Measurements from ENCODE around the gene HIF1AN. TPM values are rescaled to one million over a fixed set of nuclear protein-coding genes. Genes with fewer than 3 reads are reported as not detected.

HIF1AN gene
- total and polyA plus RNA-seq, 7 donors, result 15.6 to 116 (median 64.0) TPM

- H3K27me3 ChIP-seq (ENCODE audit: insufficient read depth in 3 of 3, low read length in 2 of 3), result peaks cover 0 to 19% (median 8%) of the 10 kb centered on the region in 3 donors
- 9 to 14% (median 13%) methylated on average over 1 of the region's 1 CpG for WGBS, 3 donors
Observed at GRCh38 chr10:100586959-100587358, 51.2 kb downstream of the HIF1AN start.

DNA sequence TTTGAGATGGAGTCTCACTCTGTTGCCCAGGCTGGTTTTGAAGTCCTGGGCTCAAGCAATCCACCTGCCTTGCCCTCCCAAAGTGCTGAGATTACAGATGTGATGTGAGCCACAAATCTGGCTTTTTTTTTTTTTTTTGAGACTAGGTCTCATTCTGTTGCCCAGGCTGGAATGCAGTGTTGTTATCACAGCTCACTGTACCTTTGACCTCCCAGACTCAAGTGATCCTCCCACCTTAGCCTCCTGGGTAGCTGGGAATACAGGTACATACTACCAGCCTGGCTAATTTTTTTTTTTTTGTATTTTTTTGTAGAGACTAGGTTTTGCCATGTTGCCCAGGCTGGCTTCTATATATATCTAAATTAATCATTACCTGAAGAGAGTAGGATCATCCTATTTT, 62.4 kb downstream of the HIF1AN start:
- H3K9me3 ChIP-seq, result no peaks in the 10 kb centered on the region
- H3K27me3 ChIP-seq (ENCODE audit: insufficient read depth in 3 of 3, low read length in 2 of 3), result peaks cover 3 to 58% (median 9%) of the 10 kb centered on the region in 3 donors
- ATAC-seq (no peak), DNase-seq (no peak)
- no peak overlapping the region for H3K4me3 ChIP-seq
- H3K27ac ChIP-seq, result no peak overlapping the region
- no peak for TF ChIP-seq CTCF (IDR thresholded peaks at IDR 0.05)
- H3K36me3 ChIP-seq (ENCODE audit: insufficient read depth in 1 of 2, low read depth in 1 of 2), result no peaks in the 10 kb centered on the region
- intact Hi-C loops (cut with DNase I), result no loop called here
- H3K4me1 ChIP-seq, result no peaks in the 10 kb centered on the region

More at GRCh38 chr10:100586959-100587358, 51.2 kb downstream of the HIF1AN start:
- DNase-seq (no peak), ATAC-seq (no peak)
- H3K9me3 ChIP-seq, result no peaks in the 10 kb centered on the region
- no peak overlapping the region for H3K27ac ChIP-seq
- TF ChIP-seq CTCF (IDR thresholded peaks at IDR 0.05), result no peak
- H3K36me3 ChIP-seq (ENCODE audit: insufficient read depth in 1 of 2, low read depth in 1 of 2), result no peaks in the 10 kb centered on the region
- no peaks in the 10 kb centered on the region for H3K4me1 ChIP-seq
- no peak overlapping the region for H3K4me3 ChIP-seq
- intact Hi-C loops (cut with DNase I), result no loop called here

DNA sequence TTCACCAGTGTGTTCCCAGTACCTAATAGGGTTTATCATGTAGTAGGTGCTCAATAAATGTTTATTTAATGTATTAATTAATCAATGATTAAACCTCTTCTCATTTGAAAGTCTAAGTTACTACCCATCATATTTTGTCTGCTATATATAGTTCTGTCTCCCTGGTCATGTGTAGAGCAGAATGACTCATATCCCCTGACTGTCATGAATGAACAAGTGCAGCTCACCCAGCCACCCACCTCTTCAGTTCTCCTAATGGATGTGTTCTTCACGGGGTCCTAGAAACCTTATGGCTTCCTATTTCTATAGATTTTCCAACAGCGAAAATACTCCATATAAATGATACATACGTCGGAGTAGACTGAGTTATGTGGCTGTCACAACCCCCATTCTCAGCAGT, 64.5 kb downstream of the HIF1AN start:
- Histone ChIP-seq H3K27ac (no peak overlapping the region), H3K4me3 (no peak overlapping the region), H3K36me3 (ENCODE audit: insufficient read depth in 1 of 2, low read depth in 1 of 2) (no peaks in the 10 kb centered on the region), H3K9me3 (no peaks in the 10 kb centered on the region), H3K27me3 (ENCODE audit: insufficient read depth in 3 of 3, low read length in 2 of 3) (peaks cover 3 to 49% (median 9%) of the 10 kb centered on the region in 3 donors), H3K4me1 (no peaks in the 10 kb centered on the region)
- no peak for TF ChIP-seq CTCF (IDR thresholded peaks at IDR 0.05)
- intact Hi-C loops (cut with DNase I), result no loop called here
- WGBS, 3 donors, result 85 to 87% (median 85%) methylated on average over 4 of the region's 4 CpGs
- ATAC-seq (no peak), DNase-seq (no peak)

DNA sequence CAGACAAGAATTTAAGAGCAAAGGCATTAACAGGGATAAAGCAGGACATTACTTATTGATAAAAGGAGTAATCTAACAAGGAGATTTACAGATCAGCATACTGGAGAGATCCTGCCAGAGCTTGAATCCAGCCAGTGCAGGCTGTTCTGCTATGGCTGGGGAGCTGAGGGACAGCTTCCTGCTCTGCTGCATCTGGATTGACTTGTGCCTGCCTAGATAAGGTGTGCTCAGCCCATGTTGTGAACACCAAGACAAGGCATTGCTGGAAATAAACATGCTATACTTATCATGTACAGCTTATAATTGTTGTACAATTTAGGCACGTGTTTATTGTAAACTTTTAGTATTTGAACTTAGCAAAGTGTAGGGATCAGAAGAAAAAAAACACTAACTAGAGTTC, 71.7 kb downstream of the HIF1AN start:
- intact Hi-C loops (cut with DNase I), result no loop called here
- no peak for ATAC-seq
- Histone ChIP-seq H3K4me3 (no peak overlapping the region), H3K9me3 (peaks cover 4% of the 10 kb centered on the region), H3K36me3 (ENCODE audit: insufficient read depth in 1 of 2, low read depth in 1 of 2) (no peaks in the 10 kb centered on the region), H3K27me3 (ENCODE audit: insufficient read depth in 3 of 3, low read length in 2 of 3) (peaks cover 0 to 47% (median 5%) of the 10 kb centered on the region in 3 donors), H3K4me1 (no peaks in the 10 kb centered on the region), H3K27ac (no peak overlapping the region)
- no peak for DNase-seq
- WGBS, 3 donors, result 44 to 74% (median 73%) methylated on average over 1 of the region's 1 CpG
- no peak for TF ChIP-seq CTCF (IDR thresholded peaks at IDR 0.05)

Other genes with a start within 250 kb of the HIF1AN start
- gene BLOC1S2, start 249.3 kb upstream of the HIF1AN start, total RNA-seq, result 10 to 100 TPM; 36.5 to 89.0 (median 64.4) TPM
- gene BLOC1S2, start 249.3 kb upstream of the HIF1AN start, polyA plus RNA-seq, result 100 to 1,000 TPM in 1 of 3 donors, 10 to 100 TPM in 2; 81.2 to 318 (median 89.6) TPM
- gene PKD2L1, start 205.7 kb upstream of the HIF1AN start, total RNA-seq, result not detected
- not detected for gene PKD2L1, start 205.7 kb upstream of the HIF1AN start, polyA plus RNA-seq
- 10 to 100 TPM in 3 of 4 donors, 1 to 10 TPM in 1; 2.3 to 18.4 (median 12.8) TPM for gene SCD, start 188.7 kb upstream of the HIF1AN start, total RNA-seq
- 1 to 10 TPM; 1.1 to 9.5 (median 2.1) TPM for gene SCD, start 188.7 kb upstream of the HIF1AN start, polyA plus RNA-seq
- not detected for gene WNT8B, start 72.9 kb upstream of the HIF1AN start, total RNA-seq
- not detected for gene WNT8B, start 72.9 kb upstream of the HIF1AN start, polyA plus RNA-seq
- 1 to 10 TPM; 2.9 to 6.7 (median 5.8) TPM for gene SEC31B, start 16.1 kb upstream of the HIF1AN start, total RNA-seq
- gene SEC31B, start 16.1 kb upstream of the HIF1AN start, polyA plus RNA-seq, result 1 to 10 TPM; 2.0 to 3.7 (median 2.3) TPM
- 100 to 1,000 TPM; 168 to 250 (median 208) TPM for gene NDUFB8, start 6.1 kb upstream of the HIF1AN start, total RNA-seq
- 100 to 1,000 TPM; 221 to 383 (median 348) TPM for gene NDUFB8, start 6.1 kb upstream of the HIF1AN start, polyA plus RNA-seq
- not detected for gene PAX2, start 209.6 kb downstream of the HIF1AN start, total RNA-seq
- not detected for gene PAX2, start 209.6 kb downstream of the HIF1AN start, polyA plus RNA-seq